ENCODE results near the gene ZFP57.

ZFP57 gene

DNA sequence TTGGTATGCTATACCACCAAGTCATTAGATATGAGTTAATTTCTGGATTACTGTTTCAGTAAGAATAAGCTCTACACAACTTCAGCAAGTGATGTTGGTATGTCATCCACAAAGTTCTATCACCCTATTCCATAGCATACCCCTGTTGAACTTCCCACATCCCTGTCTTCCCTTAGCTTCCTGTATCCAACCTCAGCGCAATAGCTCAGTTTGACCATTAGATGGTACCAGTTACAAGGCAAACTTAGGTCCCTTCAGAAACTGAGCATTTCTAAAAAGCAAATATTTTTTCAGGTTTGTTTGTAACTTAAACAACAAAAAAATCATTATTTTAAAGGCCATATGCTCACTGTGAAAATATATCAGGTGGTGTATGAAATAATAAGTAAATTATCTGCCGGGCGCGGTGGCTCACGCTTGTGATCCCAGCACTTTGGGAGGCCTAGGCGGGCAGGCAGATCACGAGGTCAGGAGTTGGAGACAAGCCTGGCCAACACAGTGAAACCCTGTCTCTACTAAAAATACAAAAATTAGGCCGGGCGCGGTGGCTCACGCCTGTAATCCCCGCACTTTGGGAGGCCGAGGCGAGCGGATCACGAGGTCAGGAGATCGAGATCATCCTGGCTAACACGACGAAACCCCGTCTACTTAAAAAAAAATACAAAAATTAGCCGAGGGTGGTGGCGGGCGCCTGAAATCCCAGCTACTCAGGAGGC, 32.9 kb downstream of the ZFP57 start:
- TF ChIP-seq, protein P1, sequence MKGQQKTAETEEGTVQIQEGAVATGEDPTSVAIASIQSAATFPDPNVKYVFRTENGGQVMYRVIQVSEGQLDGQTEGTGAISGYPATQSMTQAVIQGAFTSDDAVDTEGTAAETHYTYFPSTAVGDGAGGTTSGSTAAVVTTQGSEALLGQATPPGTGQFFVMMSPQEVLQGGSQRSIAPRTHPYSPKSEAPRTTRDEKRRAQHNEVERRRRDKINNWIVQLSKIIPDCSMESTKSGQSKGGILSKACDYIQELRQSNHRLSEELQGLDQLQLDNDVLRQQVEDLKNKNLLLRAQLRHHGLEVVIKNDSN (IDR thresholded peaks at IDR 0.05) = no peak
- TF ChIP-seq RAD21 (IDR thresholded peaks at IDR 0.05; ENCODE audit: low read depth) = peak; percentile 64

DNA sequence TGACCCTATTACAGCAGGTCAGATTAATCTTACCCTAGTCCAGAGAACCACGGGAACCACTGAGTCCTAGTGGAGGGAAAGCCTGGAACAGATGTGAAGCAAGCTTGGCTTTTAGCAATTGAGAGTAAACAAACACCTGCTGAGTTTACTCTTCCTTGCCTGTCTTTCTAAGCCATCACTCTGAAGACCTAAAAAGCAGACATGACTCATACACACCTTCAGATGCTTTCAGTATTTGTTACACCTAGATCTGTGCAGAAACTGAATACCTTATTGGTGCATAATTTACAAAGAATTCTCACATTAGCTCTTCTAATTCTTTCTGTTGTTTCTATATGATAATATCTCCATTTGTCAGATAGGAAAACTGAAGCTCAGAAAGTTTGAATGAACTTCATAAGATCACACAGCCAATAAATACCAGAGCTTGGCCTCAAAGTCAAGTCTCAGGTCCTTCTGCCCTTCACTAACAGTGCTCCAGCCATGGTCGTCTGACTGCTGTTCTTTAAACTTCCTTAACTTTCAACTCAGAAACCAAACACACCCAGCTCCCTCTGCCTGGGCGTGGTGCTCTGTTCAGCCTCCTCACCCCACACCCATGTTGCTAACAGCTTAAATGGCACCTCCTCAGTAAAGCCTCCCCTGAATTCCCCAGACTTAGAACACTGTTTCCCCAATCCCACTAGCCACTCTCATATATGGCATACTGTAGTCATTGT, 39.4 kb downstream of the ZFP57 start:
- TF ChIP-seq, protein P2, sequence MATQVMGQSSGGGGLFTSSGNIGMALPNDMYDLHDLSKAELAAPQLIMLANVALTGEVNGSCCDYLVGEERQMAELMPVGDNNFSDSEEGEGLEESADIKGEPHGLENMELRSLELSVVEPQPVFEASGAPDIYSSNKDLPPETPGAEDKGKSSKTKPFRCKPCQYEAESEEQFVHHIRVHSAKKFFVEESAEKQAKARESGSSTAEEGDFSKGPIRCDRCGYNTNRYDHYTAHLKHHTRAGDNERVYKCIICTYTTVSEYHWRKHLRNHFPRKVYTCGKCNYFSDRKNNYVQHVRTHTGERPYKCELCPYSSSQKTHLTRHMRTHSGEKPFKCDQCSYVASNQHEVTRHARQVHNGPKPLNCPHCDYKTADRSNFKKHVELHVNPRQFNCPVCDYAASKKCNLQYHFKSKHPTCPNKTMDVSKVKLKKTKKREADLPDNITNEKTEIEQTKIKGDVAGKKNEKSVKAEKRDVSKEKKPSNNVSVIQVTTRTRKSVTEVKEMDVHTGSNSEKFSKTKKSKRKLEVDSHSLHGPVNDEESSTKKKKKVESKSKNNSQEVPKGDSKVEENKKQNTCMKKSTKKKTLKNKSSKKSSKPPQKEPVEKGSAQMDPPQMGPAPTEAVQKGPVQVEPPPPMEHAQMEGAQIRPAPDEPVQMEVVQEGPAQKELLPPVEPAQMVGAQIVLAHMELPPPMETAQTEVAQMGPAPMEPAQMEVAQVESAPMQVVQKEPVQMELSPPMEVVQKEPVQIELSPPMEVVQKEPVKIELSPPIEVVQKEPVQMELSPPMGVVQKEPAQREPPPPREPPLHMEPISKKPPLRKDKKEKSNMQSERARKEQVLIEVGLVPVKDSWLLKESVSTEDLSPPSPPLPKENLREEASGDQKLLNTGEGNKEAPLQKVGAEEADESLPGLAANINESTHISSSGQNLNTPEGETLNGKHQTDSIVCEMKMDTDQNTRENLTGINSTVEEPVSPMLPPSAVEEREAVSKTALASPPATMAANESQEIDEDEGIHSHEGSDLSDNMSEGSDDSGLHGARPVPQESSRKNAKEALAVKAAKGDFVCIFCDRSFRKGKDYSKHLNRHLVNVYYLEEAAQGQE (IDR thresholded peaks at IDR 0.05; ENCODE audit: low read depth) = no peak
- no peak for TF ChIP-seq TEAD4 (IDR thresholded peaks at IDR 0.05)

DNA sequence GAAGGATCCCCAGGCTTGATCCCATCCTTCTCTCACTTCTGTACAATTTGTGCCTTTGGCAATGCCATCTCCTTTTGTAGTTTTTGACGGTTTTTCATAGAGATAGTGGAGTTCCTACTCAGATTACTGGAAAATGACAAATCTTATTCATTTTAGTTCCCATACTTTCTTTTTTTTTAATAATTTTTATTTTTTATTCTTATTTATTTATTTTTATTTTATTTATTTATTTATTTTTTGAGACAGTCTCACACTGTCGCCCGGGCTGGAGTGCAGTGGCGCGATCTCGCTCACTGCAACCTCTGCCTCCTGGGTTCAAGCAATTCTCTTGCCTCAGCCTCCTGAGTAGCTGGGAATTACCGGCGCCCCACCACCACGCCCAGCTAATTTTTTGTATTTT, 43.7 kb downstream of the ZFP57 start:
- TF ChIP-seq, protein P2 (IDR thresholded peaks at IDR 0.05; ENCODE audit: low read depth) = no peak
- TF ChIP-seq EGR1 (IDR thresholded peaks at IDR 0.05) = no peak
- no peak for TF ChIP-seq YY1 (IDR thresholded peaks at IDR 0.05; ENCODE audit: low read depth)
- TF ChIP-seq, protein P3, sequence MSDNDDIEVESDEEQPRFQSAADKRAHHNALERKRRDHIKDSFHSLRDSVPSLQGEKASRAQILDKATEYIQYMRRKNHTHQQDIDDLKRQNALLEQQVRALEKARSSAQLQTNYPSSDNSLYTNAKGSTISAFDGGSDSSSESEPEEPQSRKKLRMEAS (IDR thresholded peaks at IDR 0.05) = no peak
- TF ChIP-seq RAD21 (IDR thresholded peaks at IDR 0.05; ENCODE audit: low read depth) = no peak
- TF ChIP-seq FOXM1 (IDR thresholded peaks at IDR 0.05; ENCODE audit: borderline replicate concordance, low read depth) = no peak
- TF ChIP-seq EP300 (IDR thresholded peaks at IDR 0.05; ENCODE audit: borderline replicate concordance) = no peak
- TF ChIP-seq, protein P1 (IDR thresholded peaks at IDR 0.05) = no peak
- no peak for TF ChIP-seq CREB1 (IDR thresholded peaks at IDR 0.05; ENCODE audit: low read depth)
- no peak for TF ChIP-seq ZBTB7A (IDR thresholded peaks at IDR 0.05; ENCODE audit: low read depth)

DNA sequence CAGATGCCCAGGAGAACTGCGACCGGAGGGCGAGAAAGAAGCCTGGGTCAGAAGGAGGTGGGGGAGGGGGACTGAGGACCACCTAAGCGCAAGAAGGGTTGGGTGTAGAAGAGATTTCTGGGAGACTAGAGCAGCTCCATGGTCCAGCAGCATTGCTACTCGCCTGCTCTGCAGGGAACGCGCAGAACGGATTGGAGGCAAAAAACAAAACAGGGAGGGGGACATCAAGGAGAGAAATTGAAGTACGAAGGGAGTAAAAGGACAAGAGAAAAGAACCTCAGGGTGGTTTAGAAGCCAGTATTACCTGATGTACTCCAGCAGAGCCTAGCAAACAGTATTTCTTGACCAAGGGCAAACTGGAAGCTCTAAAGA, 47.4 kb downstream of the ZFP57 start:
- TF ChIP-seq YY1 (IDR thresholded peaks at IDR 0.05; ENCODE audit: low read depth) = no peak
- no peak for TF ChIP-seq EP300 (IDR thresholded peaks at IDR 0.05; ENCODE audit: borderline replicate concordance)
- no peak for TF ChIP-seq RAD21 (IDR thresholded peaks at IDR 0.05; ENCODE audit: low read depth)
- TF ChIP-seq, protein P1 (IDR thresholded peaks at IDR 0.05) = no peak
- TF ChIP-seq, protein P2 (IDR thresholded peaks at IDR 0.05; ENCODE audit: low read depth) = no peak
- TF ChIP-seq ZBTB7A (IDR thresholded peaks at IDR 0.05; ENCODE audit: low read depth) = no peak
- no peak for TF ChIP-seq CREB1 (IDR thresholded peaks at IDR 0.05; ENCODE audit: low read depth)
- TF ChIP-seq EGR1 (IDR thresholded peaks at IDR 0.05) = no peak
- no peak for TF ChIP-seq TCF12 (IDR thresholded peaks at IDR 0.05; ENCODE audit: low read depth)
- TF ChIP-seq TEAD4 (IDR thresholded peaks at IDR 0.05) = no peak
- TF ChIP-seq FOXM1 (IDR thresholded peaks at IDR 0.05; ENCODE audit: borderline replicate concordance, low read depth) = no peak
- TF ChIP-seq NFIC (IDR thresholded peaks at IDR 0.05) = no peak
- no peak for TF ChIP-seq CEBPB (IDR thresholded peaks at IDR 0.05)
- TF ChIP-seq, protein P3 (IDR thresholded peaks at IDR 0.05) = no peak
- no peak for TF ChIP-seq TAF1 (IDR thresholded peaks at IDR 0.05; ENCODE audit: low read depth)

Data from Ishikawa (cell line).